Measurements from ENCODE around the gene FBXO9. TPM values are rescaled to one million over a fixed set of nuclear protein-coding genes. Genes with fewer than 3 reads are reported as not detected.

Gene FBXO9
- total and polyA plus RNA-seq, 10 of the 15 experiments (the other 5 are each of a cell fraction or from before 2014, with no cell fraction given): 9.9 to 68.9 (median 31.3) TPM

- Histone ChIP-seq H3K4me1 (ENCODE audit: control insufficient read depth, insufficient read depth, low read length) (no peaks in the 10 kb centered on the region), H3K27ac (ENCODE audit: control insufficient read depth, insufficient read depth) (no peak overlapping the region), H3K79me2 (ENCODE audit: control insufficient read depth, insufficient read depth, low read length) (no peaks in the 10 kb centered on the region), H3K4me3 (no peak overlapping the region), H3K4me2 (ENCODE audit: control insufficient read depth, insufficient read depth) (no peak overlapping the region), H3K27me3 (replicated peaks in 1 of 2; ENCODE audit: control insufficient read depth in 2 of 2, insufficient read depth in 2 of 2, low read length in 1 of 2) (no peaks in the 10 kb centered on the region), H2AFZ (ENCODE audit: control insufficient read depth, low read depth, low read length) (no peak overlapping the region), H3K9ac (ENCODE audit: control insufficient read depth, insufficient read depth, low read length) (no peak overlapping the region), H3K36me3 (ENCODE audit: control insufficient read depth in 2 of 2, insufficient read depth in 2 of 2, low read length in 1 of 2) (no peaks in the 10 kb centered on the region; a peak in 1 of 4 replicates), H4K20me1 (ENCODE audit: control insufficient read depth, insufficient read depth) (no peaks in the 10 kb centered on the region; the same call in 1 of the 2 replicates), H3K9me3 (replicated peaks; ENCODE audit: control insufficient read depth, insufficient read depth, low read length) (no peaks in the 10 kb centered on the region)
- intact Hi-C loops (cut with micrococcal nuclease; ENCODE audit: unreplicated experiment): no loop called here
- FAIRE-seq (no peak), ATAC-seq (no peak), DNase-seq (ENCODE audit: low read depth, low spot score) (no peak)
- in situ Hi-C loops (cut with MboI): no loop called here
- no TSS peak for BruUV-seq (replicated peaks)
- RAD21 ChIA-PET (ENCODE audit: unreplicated experiment): no interaction called here
- TF ChIP-seq FOXM1 (IDR thresholded peaks at IDR 0.05; ENCODE audit: low read depth, low read length) (no peak), POLR2AphosphoS2 (IDR thresholded peaks at IDR 0.05; ENCODE audit: low read depth, low read length) (no peak), KDM1A (IDR thresholded peaks at IDR 0.05; ENCODE audit: borderline replicate concordance) (no peak), RB1 (IDR thresholded peaks at IDR 0.05; ENCODE audit: borderline replicate concordance) (no peak), JUNB (IDR thresholded peaks at IDR 0.05) (no peak), CTCF (IDR thresholded peaks at IDR 0.05 in 2 of 3, conservative IDR thresholded peaks at IDR 0.05 in 1 of 3; ENCODE audit: control insufficient read depth in 2 of 3, extremely low read depth in 1 of 3, insufficient read depth in 1 of 3, low read depth in 3 of 3, low read length in 3 of 3) (no peak), NFIC (IDR thresholded peaks at IDR 0.05; ENCODE audit: low read depth, low read length) (no peak), KAT2A (conservative IDR thresholded peaks at IDR 0.05; ENCODE audit: control insufficient read depth, low read depth, low read length) (no peak), ZNF592 (IDR thresholded peaks at IDR 0.05) (no peak), SPI1 (IDR thresholded peaks at IDR 0.05; ENCODE audit: borderline replicate concordance, insufficient read depth, low read depth, low read length) (no peak)
- WGBS (ENCODE audit: insufficient coverage, insufficient replicate concordance, low lambda C conversion rate, missing lambda C conversion rate): 83% methylated on average over 4 of the region's 4 CpGs
- SMC1A ChIA-PET (ENCODE audit: uncharacterized antibody, unreplicated experiment): no interaction called here
- CTCF ChIA-PET: no interaction called here
- POLR2A ChIA-PET: no interaction called here
These were observed 31.4 kb upstream of the FBXO9 start for GRCh38 chr6:53033764-53034163.
